NCI-H2081 (cell line): ENCODE results near the gene RMRP.

ENCODE experiments used
- DNase-seq, 2 experiments: peaks; one replicate each; lab custom pipeline; 2025; lab: John Stamatoyannopoulos, UW

The RMRP gene

DNA sequence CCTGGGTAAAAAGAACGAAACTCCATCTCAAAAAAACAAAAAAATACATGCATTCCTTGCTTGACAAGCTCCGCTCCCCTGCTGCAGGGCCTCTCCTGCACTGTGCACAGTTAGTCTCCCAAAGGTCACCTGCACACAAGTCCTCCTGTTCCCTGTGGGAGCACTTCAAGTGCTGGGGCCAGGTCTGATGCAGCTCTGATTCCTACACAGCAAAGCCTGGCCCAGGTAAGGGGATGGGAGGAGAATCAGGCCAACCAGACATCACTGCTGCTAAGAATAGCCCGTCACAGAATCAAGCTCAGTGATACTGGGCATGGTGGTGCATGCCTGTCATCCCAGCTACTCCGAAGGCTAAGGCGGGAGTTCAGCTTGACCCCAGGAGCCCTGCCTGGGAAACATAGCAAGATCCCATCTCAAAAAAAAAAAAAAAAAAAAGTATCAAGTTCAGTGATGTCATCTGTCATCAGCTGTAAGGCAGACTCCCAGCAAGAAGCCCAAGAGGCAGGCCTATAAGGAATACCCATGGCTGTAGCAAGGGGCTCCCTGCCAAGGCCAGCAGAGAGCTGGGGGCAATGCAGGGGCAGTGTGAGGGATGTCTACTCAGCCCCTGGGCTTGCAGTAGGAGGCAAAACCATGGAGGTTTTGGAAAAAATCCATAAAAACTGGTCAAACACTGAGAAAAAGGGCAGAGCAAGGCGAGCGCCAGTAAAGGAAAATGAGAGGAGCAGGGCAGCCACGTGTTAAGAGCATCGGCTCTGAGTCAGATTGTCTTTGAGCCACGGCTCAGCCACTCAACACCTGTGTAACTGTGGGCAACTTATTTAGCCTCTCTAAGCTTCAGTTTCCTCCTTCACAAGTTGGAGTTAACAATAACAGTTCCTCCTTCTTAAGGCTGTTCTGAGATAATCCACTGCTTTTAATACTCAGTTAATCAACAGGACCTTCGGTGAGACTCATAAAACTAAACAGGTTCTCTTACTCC lies 28.7 kb upstream of the RMRP start:
- no peak for DNase-seq

DNA sequence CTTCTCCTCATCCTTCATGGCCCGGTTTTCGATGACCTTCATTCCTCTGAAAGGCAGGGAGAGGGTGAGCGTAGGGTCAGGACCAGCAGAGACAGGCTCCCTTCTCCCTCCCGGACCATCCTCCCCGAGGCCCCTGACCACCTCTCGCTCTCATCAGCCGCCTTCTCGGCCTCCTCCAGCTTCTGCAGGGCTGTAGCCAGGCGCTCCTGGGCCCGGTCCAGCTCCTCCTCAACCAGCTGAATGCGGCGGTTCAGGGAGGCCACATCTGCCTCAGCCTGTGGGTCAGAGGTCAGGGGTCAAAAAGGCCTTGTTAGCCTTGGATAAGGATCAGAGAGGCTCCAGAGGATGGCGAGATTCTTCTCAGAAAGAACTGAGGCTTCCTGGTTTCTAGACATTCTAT lies 27.7 kb upstream of the RMRP start:
- DNase-seq: no peak

DNA sequence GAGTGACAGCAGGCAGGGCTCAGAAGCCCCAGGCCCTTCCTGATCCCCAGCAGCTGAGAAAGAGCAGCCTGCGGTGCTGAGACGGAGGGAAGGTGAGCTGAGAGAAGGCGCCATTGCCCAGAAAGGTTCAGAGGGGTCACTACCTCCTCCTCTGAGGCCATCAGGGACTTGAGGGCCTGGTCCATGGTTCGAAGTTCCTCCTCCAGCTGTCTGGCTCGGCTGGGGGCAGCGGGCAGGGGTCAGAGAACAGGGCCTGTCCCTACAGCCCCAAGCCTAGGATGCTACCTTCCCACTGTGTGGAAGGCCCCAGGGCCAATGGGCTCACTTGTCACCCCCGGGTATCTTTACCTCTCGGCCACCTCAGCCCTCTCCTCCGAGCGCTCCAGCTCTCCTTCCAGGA lies 27.1 kb upstream of the RMRP start:
- DNase-seq: no peak

GRCh38 chr9:35683323-35683722 lies 25.5 kb upstream of the RMRP start:
- DNase-seq: no peak

- DNase-seq: no peak
These were observed 24.9 kb upstream of the RMRP start for GRCh38 chr9:35682520-35683315.

DNA sequence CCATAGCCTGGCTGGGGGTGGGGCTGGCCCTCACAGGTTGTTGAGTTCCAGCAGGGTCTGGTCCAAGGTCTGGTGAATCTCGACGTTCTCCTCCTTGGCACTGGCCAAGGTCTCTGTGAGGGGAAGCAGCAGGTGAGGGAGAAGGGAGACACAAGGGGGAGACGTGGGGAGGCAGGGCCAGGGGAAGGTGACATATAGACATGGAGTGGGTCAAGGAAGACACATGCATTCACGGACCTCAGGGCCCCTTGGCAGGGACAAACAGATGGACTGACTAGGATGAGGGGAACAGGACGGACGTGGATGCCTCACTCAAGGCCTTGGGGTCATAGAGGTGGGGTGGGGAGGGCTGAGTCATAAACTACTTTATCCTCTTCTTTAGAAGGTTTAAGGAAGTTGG lies 24.2 kb upstream of the RMRP start:
- no peak for DNase-seq

- DNase-seq: no peak
These were observed 23.7 kb upstream of the RMRP start for GRCh38 chr9:35681341-35682002.

GRCh38 chr9:35680331-35681105 lies 22.7 kb upstream of the RMRP start:
- no peak for DNase-seq

DNA sequence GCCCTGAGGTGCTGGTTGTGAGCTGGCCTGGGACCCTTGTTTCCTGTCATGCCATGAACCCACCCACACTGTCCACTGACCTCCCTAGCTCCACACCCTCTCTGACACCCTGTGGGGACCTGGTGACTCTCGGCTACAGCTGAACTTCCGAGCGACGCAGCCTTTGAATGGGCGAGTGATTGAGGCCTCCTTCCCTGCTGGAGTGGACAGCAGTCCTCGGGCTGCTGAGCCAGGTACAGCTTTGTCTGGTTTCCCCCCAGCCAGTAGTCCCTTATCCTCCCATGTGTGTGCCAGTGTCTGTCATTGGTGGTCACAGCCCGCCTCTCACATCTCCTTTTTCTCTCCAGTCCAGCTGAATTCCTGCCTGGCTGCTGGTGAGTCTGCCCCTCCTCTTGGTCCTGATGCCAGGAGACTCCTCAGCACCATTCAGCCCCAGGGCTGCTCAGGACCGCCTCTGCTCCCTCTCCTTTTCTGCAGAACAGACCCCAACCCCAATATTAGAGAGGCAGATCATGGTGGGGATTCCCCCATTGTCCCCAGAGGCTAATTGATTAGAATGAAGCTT lies 22.0 kb upstream of the RMRP start:
- DNase-seq: no peak

GRCh38 chr9:35679091-35679490 lies 21.3 kb upstream of the RMRP start:
- DNase-seq: no peak

GRCh38 chr9:35675732-35676392 lies 18.0 kb upstream of the RMRP start:
- DNase-seq: no peak

- DNase-seq: no peak
These were observed 17.4 kb upstream of the RMRP start for GRCh38 chr9:35675204-35675603.

DNA sequence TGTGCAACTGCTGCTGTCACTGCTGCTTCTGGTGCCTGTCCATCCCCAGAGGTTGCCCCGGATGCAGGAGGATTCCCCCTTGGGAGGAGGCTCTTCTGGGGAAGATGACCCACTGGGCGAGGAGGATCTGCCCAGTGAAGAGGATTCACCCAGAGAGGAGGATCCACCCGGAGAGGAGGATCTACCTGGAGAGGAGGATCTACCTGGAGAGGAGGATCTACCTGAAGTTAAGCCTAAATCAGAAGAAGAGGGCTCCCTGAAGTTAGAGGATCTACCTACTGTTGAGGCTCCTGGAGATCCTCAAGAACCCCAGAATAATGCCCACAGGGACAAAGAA lies 16.2 kb upstream of the RMRP start:
- DNase-seq: no peak

DNA sequence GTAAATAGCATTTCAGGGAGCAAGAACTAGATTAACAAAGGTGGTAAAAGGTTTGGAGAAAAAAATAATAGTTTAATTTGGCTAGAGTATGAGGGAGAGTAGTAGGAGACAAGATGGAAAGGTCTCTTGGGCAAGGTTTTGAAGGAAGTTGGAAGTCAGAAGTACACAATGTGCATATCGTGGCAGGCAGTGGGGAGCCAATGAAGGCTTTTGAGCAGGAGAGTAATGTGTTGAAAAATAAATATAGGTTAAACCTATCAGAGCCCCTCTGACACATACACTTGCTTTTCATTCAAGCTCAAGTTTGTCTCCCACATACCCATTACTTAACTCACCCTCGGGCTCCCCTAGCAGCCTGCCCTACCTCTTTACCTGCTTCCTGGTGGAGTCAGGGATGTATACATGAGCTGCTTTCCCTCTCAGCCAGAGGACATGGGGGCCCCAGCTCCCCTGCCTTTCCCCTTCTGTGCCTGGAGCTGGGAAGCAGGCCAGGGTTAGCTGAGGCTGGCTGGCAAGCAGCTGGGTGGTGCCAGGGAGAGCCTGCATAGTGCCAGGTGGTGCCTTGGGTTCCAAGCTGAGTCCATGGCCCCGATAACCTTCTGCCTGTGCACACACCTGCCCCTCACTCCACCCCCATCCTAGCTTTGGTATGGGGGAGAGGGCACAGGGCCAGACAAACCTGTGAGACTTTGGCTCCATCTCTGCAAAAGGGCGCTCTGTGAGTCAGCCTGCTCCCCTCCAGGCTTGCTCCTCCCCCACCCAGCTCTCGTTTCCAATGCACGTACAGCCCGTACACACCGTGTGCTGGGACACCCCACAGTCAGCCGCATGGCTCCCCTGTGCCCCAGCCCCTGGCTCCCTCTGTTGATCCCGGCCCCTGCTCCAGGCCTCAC lies 15.6 kb upstream of the RMRP start, which contains the start of gene CA9:
Gene CA9 (plus strand): TSS at position 797 of the 893 bp plus-strand sequence. CDS start 32 bp downstream, at position 829.
- peak; percentile 36 to 72 for DNase-seq

- DNase-seq: no peak
These were observed 11.7 kb upstream of the RMRP start for GRCh38 chr9:35669331-35670145.

DNA sequence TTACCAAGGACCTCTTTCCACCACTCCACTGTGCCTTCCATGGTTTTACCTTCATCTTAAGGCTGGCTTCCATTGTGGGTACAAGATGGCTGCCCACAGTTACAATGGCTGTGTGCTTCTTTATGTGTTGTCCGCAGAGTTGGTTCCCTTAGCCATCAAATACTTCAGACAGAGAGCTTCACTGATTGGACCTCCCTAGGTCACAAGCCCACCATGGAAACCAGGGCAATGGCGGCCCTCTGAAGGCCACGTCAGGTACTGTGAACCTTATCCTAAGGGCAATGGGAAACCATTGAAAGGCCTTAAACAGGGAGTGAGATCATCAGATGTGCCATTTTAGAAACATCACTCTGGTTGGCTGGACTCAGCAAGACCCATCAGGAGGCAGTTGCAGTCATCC lies 10.1 kb upstream of the RMRP start:
- DNase-seq: no peak

DNA sequence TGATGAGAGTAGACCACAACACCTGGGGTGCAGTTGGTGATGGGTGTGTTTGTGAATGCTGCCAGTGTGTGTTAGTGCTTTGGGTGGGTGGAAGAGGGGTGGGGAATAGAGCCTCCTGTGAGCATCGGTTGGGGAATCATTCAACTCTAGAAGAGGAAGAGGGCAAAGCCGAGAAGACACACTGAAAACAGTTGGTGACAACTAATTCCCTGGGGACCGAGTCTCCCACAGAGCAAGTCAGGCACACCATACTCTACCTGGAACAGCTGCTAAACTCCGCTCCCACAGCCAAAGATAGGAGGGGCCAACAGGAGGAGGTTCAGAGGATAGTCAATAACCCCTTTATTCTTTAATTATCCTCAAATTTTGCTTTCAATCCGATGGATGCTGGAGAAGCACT lies 8.7 kb upstream of the RMRP start:
- DNase-seq: no peak

- DNase-seq: no peak
These were observed 8.2 kb upstream of the RMRP start for GRCh38 chr9:35666045-35666444.

DNA sequence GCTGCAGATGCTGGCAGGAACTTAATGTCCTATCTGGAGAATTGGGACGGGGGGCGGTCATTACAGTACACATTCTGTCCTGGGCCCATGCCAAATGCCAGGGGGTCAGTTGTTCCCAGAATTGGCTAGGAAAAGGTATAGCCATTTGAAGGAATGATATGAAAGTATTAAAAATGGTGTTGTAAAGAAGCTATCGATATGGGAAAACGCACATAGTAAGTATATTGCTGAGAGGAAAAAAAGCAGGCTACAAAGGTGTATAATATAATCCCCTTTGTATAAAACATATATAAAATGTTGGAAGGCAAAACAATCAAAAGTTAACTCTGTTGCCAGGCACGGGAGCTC lies 7.6 kb upstream of the RMRP start:
- DNase-seq: no peak
